SK-N-SH (cell line): Measurements from ENCODE around the gene SLC25A33.

Source experiments
- MXI1 ChIP-seq: IDR thresholded peaks from 2 replicates; pipeline ENCODE4 v1.6.1; 2012; ENCODE audit warnings: mild to moderate bottlenecking, low read depth, low read length, improper control_type of control experiment
- TF ChIP-seq, protein P1 (sequence below): fragments of 200-600 bp; sonication (generic); IDR thresholded peaks from 2 replicates; pipeline ENCODE4 v1.6.1; 2017; ENCODE audit warnings: antibody characterized with exemption, mild to moderate bottlenecking, moderate library complexity

DNA sequence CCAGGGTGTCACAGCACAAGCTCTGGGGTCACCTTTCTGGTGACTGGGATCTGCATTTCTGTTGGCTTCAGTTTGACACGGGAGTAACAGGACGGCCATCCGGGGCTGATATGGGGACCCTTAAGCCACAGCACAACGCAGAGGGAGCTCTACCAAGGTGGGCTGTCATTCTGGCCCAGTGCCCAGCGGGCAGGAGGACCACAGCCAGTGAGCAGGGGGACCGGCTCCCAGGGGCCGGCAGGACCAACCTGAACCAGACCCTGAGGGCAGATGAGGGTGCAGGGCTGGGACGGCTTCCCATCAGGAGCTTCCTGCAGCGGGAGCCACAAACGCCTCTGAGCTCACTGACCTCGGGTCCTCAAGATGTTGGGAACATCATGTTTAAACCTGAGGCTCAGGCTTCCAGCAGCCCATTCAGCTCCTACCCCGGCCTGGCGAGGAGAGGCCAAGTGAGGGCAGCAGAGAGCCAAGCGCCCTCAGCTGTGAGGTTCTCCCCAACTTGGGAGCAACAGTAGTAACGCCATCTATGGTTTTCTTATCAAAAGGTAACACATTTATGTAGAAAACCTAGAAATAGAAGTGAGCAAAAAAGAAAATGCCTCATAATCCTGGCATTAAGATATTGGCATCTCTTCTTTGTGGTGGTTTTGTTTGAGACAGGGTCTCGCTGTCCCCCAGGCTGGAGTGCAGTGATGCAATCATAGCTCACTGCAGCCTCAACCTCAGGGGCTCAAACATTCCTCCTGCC lies 76.2 kb downstream of the SLC25A33 start:
- TF ChIP-seq, protein P1, sequence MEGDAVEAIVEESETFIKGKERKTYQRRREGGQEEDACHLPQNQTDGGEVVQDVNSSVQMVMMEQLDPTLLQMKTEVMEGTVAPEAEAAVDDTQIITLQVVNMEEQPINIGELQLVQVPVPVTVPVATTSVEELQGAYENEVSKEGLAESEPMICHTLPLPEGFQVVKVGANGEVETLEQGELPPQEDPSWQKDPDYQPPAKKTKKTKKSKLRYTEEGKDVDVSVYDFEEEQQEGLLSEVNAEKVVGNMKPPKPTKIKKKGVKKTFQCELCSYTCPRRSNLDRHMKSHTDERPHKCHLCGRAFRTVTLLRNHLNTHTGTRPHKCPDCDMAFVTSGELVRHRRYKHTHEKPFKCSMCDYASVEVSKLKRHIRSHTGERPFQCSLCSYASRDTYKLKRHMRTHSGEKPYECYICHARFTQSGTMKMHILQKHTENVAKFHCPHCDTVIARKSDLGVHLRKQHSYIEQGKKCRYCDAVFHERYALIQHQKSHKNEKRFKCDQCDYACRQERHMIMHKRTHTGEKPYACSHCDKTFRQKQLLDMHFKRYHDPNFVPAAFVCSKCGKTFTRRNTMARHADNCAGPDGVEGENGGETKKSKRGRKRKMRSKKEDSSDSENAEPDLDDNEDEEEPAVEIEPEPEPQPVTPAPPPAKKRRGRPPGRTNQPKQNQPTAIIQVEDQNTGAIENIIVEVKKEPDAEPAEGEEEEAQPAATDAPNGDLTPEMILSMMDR: peak; percentile 55
- no peak for TF ChIP-seq MXI1
